GM23248 (cell line): ENCODE data around the gene EOMES.

Experiments
- EZH2 ChIP-seq: fragments of 200-600 bp; sonication (generic); IDR thresholded peaks from 2 replicates; pipeline ENCODE4 v1.6.1; 2018; ENCODE audit warnings: antibody characterized with exemption, mild to moderate bottlenecking; ENCODE audit not compliant: insufficient read depth, poor library complexity, severe bottlenecking
- EZH2phosphoT487 ChIP-seq: fragments of 200-600 bp; sonication (generic); IDR thresholded peaks from 2 replicates; pipeline ENCODE4 v1.6.1; 2018; ENCODE audit warnings: antibody characterized with exemption, moderate library complexity, mild to moderate bottlenecking, low read depth; ENCODE audit not compliant: insufficient read depth

- TF ChIP-seq EZH2 = no peak
- no peak for TF ChIP-seq EZH2phosphoT487
Measured at GRCh38 chr3:27696906-27697305, 25.2 kb downstream of the EOMES start.
